Stimulated activated CD4-positive, alpha-beta T cell treated with anti-CD3 and anti-CD28 coated beads, Interleukin-1b, Interleukin-23, amount 100 ng/mL, for 24 hours (primary cell): ENCODE data around the gene ITM2C.

Experiments
- DNase-seq, 4 experiments: peaks; one replicate each; pipeline ENCODE4 v3.0.0-alpha.2; 2020; ENCODE audit warnings: low read depth in 4 of 4, low spot score in 1 of 4

ITM2C gene

DNA sequence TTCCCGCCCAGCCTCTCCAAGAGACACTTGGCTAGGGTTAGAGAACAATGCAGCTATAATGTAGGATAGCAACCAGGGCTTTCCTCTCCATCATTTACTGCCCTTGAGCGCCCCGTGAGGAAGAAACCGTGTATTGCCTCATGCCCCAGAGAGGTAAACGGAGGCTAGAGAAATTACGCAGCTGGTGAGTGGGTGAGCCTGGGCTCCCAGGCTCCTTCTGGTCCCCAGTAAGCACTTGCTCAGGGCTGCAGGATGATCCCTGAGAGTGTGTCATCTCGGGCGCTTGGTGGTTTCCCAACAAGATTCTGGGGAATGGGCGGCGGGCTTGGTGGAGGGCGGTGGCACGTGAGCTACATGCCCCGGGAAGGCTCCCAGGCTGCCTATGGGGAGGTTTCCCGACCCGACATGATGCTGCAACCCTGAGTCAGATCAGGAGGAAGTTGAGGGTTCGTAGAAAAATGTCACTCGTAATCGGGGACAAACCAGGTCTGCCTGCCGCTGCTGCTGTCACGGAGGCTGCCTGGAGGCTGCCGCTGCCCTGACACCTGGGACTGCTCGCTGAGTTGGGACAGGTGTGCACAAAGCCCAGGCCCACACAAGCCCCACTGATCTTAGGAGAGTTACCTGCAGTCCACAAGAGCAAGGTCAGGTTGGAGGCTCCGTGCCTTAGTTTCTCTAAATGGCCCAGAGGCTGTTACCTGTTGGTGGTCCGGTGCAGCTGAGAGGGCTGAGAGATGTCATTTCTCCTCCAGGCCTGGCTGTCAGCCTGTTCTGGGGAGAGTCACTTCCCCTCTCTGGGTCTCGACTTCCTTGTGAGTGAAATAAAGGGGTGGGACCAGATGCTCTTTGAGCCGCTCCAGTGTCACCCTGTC lies 60.0 kb downstream of the ITM2C start, which contains the start of gene GPR55:
Gene GPR55 (minus strand): TSS at position 773 of the 872 bp plus-strand sequence. CDS start 14,280 bp downstream, outside the sequence.
- peak in 3 of 4 experiments; percentile 29 to 83 (median 70) for DNase-seq

DNA sequence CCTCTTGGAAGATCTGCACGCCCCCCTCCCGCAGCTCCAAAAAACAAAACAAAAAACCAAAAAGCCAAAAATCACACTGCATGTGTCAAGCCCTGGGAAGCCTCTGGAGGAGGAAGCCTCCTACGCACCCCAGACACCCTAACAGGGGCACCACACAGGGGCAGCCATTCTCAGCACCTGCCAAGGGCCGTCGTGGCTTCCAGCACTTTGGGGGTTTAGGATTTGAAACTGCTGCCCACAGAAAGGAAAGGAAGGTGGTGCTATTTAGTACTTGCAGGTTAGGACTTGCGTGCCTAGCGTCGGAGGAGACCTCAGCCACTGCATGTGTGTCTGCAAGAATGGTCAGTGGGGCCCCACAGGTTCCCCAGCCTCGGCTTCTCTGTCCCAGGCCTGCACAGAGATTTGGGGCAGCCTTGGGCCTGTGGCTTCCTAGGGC lies 60.7 kb downstream of the ITM2C start:
- DNase-seq: no peak

DNA sequence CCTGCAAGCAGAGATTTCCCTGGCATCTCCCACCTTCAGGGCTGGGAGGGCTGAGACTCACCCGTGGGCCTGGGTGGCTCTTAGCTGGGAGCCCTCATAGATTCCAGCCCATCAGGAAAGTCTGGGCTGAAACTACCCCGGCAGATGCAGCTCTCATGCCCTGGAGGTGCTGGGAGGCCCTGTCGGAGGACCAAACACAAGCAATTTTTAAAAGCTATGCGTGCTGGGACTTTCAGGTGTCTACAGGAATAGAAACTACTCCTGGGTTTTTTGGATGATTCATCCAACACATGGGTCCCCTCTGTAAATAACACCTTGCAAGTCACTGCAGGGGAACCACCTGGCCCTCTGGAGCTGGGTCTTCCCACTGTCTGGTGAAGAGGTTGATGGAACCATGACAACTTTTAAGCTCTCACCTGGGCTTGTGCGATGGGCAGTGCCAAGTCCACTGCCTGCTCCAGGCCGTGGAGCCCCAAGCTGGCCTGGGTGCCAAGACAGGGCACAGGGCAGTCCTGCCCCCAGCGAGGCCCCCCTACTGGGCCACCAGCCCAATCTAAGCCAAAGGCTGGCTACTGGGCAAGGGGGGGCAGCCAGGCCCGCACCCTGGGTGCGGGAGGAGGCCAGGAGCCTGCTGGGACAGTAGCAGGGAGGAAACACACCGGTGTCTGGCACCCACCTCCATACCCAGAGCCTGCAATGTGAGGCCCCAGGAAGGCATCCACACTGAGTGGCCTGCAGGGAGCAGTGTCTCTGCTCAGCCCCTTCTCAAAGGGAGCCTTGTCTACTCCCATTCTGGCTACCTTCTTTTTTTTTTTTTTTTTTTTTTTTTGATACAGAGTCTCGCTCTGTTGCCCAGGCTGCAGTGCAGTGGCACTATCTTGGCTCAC lies 61.4 kb downstream of the ITM2C start:
- peak in 1 of 4 experiments; percentile 50 for DNase-seq

DNA sequence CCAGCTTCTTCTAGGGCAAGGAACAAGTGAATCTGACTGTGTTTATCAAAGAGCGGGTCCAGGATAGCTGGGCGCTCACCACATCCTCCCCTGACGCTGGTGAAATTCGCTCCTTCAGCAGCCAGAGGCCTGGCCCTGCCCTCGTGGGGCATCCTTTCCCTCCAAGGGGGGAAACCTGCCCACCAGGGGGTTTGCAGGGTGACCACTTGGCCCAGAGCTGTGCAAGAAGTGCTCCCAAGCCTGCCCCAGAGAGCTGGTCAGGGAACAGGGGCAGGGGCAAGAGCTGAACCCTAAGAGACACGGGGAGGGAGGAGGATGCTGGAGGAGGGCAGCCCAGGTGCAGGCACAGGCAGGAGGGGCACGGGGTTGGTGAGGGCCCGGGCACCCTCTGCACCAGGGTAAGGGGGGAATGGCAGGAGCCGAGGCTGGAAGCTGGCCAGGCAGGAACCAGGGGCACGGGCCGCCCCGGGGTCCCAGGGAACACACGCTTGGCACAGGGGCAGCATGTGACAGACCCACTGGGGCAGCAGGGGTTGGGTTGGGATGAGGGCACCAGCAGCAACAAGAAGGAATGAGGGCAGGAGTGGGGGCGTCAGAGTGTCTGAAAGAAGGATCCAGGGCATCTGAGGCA lies 63.1 kb downstream of the ITM2C start:
- DNase-seq: no peak
